Measurements from ENCODE around the gene NFATC2. TPM values are rescaled to one million over a fixed set of nuclear protein-coding genes. Genes with fewer than 3 reads are reported as not detected.

Gene NFATC2
- polyA plus RNA-seq, 1 donor from 2014 or later, result not detected

DNA sequence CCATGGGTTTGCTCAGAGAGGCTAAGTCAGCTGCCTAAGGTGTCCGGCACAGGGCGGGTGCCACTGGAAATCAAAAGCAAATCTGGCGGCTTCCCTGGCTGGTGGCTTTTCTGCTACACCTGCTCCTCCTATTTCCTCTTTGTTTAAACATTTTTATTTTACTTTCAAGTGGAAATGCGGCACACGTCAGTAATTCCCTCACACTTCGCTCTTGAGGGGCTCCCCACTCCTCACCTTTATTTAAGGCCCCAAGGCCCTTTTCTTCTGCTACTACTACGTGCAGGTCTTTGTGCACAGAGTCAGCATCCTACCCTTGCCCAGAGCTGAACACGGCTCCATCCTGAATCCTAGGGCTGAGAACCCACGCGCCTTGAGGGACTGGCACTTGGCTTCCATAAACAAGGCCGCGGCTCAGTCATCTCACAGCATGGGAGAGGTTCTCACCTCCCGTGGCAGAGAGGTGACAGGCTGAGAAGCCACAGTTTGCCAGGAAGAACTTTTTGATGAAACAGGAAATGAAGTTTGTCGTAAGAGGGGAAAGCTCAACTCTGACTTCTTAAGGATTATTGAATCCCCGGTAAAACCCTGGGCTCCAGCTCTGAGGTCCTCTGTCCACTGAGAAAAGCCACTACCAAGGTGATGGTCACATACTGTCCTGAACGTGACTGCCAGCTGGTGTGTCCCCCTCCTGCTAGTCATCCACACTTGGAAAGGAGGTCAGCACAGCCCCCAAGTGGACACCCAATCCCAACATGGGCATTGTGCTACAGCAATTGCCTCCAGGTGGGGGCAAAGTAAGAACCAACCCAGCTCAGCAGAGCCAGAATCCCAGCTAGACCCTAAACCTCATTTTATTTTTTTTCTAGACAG, 48.0 kb downstream of the NFATC2 start:
- H3K4me3 ChIP-seq (ENCODE audit: low read length), result no peak overlapping the region
- H3K27me3 ChIP-seq (ENCODE audit: insufficient read depth, low read depth, low read length), result no peaks in the 10 kb centered on the region
- H3K9ac ChIP-seq (ENCODE audit: low read length), result no peak overlapping the region
- H3K79me2 ChIP-seq (replicated peaks; ENCODE audit: insufficient read depth, low read length), result no peaks in the 10 kb centered on the region
- no peak overlapping the region for H3K27ac ChIP-seq (ENCODE audit: low read length)
- TF ChIP-seq MXI1 (conservative IDR thresholded peaks at IDR 0.05; ENCODE audit: poor library complexity, severe bottlenecking) (no peak), SMC3 (conservative IDR thresholded peaks at IDR 0.05; ENCODE audit: poor library complexity) (no peak), EZH2 (IDR thresholded peaks at IDR 0.05; ENCODE audit: borderline replicate concordance, insufficient read depth, low read length, poor library complexity, severe bottlenecking) (no peak), EP300 (conservative IDR thresholded peaks at IDR 0.05; ENCODE audit: poor library complexity, severe bottlenecking) (no peak), POLR2AphosphoS5 (IDR thresholded peaks at IDR 0.05) (no peak), RAD21 (conservative IDR thresholded peaks at IDR 0.05) (no peak), TAF1 (IDR thresholded peaks at IDR 0.05; ENCODE audit: low read depth) (no peak)
- TF ChIP-seq, protein P1, sequence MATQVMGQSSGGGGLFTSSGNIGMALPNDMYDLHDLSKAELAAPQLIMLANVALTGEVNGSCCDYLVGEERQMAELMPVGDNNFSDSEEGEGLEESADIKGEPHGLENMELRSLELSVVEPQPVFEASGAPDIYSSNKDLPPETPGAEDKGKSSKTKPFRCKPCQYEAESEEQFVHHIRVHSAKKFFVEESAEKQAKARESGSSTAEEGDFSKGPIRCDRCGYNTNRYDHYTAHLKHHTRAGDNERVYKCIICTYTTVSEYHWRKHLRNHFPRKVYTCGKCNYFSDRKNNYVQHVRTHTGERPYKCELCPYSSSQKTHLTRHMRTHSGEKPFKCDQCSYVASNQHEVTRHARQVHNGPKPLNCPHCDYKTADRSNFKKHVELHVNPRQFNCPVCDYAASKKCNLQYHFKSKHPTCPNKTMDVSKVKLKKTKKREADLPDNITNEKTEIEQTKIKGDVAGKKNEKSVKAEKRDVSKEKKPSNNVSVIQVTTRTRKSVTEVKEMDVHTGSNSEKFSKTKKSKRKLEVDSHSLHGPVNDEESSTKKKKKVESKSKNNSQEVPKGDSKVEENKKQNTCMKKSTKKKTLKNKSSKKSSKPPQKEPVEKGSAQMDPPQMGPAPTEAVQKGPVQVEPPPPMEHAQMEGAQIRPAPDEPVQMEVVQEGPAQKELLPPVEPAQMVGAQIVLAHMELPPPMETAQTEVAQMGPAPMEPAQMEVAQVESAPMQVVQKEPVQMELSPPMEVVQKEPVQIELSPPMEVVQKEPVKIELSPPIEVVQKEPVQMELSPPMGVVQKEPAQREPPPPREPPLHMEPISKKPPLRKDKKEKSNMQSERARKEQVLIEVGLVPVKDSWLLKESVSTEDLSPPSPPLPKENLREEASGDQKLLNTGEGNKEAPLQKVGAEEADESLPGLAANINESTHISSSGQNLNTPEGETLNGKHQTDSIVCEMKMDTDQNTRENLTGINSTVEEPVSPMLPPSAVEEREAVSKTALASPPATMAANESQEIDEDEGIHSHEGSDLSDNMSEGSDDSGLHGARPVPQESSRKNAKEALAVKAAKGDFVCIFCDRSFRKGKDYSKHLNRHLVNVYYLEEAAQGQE (IDR thresholded peaks at IDR 0.05; ENCODE audit: borderline replicate concordance), result no peak
- TF ChIP-seq, protein P2, sequence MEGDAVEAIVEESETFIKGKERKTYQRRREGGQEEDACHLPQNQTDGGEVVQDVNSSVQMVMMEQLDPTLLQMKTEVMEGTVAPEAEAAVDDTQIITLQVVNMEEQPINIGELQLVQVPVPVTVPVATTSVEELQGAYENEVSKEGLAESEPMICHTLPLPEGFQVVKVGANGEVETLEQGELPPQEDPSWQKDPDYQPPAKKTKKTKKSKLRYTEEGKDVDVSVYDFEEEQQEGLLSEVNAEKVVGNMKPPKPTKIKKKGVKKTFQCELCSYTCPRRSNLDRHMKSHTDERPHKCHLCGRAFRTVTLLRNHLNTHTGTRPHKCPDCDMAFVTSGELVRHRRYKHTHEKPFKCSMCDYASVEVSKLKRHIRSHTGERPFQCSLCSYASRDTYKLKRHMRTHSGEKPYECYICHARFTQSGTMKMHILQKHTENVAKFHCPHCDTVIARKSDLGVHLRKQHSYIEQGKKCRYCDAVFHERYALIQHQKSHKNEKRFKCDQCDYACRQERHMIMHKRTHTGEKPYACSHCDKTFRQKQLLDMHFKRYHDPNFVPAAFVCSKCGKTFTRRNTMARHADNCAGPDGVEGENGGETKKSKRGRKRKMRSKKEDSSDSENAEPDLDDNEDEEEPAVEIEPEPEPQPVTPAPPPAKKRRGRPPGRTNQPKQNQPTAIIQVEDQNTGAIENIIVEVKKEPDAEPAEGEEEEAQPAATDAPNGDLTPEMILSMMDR (IDR thresholded peaks at IDR 0.05; ENCODE audit: poor library complexity, severe bottlenecking), result no peak
- H3K4me2 ChIP-seq (ENCODE audit: low read length), result no peak overlapping the region
- H3F3A ChIP-seq (ENCODE audit: insufficient read depth, low read length, poor library complexity, severe bottlenecking), result no peaks in the 10 kb centered on the region
- H4K20me1 ChIP-seq (ENCODE audit: insufficient read depth), result no peaks in the 10 kb centered on the region
- no peaks in the 10 kb centered on the region for H3K9me2 ChIP-seq (ENCODE audit: insufficient read depth, low read length)
- H3K36me3 ChIP-seq (ENCODE audit: insufficient read depth, low read length), result no peaks in the 10 kb centered on the region
- no peak overlapping the region for H2AFZ ChIP-seq (ENCODE audit: low read depth, low read length)
- no peaks in the 10 kb centered on the region for H3K9me3 ChIP-seq (ENCODE audit: low read length)

DNA sequence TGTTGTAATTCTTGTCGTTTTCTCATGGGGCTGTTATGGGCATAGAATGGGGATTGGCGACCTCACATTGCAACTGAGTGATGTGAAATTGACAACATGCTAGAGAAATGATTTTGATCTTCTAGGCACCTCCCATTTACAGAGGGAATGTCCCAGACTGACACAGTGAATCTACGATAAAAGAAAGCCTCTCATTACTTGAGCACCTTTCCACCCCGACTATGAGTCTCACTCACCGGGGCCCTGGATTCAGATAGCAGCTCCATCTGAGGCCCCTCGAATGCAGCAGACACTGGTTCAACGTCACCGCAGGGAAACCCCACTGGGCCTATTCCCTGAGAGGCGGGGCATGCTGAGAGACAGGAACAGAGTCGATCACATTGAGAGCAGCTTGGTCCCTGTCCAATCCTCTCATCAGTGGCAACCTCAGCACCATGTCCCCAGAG, 49.1 kb downstream of the NFATC2 start:
- Histone ChIP-seq H3K9ac (ENCODE audit: low read length) (no peak overlapping the region), H4K20me1 (ENCODE audit: insufficient read depth) (no peaks in the 10 kb centered on the region), H3K9me2 (ENCODE audit: insufficient read depth, low read length) (no peaks in the 10 kb centered on the region), H2AFZ (ENCODE audit: low read depth, low read length) (no peak overlapping the region), H3K36me3 (ENCODE audit: insufficient read depth, low read length) (no peaks in the 10 kb centered on the region), H3F3A (ENCODE audit: insufficient read depth, low read length, poor library complexity, severe bottlenecking) (no peaks in the 10 kb centered on the region), H3K79me2 (replicated peaks; ENCODE audit: insufficient read depth, low read length) (no peaks in the 10 kb centered on the region), H3K27me3 (ENCODE audit: insufficient read depth, low read depth, low read length) (no peaks in the 10 kb centered on the region), H3K27ac (ENCODE audit: low read length) (no peak overlapping the region), H3K4me2 (ENCODE audit: low read length) (no peak overlapping the region), H3K9me3 (ENCODE audit: low read length) (no peaks in the 10 kb centered on the region), H3K4me3 (ENCODE audit: low read length) (no peak overlapping the region)
- TF ChIP-seq, protein P2 (IDR thresholded peaks at IDR 0.05; ENCODE audit: poor library complexity, severe bottlenecking), result no peak
- TF ChIP-seq EZH2 (IDR thresholded peaks at IDR 0.05; ENCODE audit: borderline replicate concordance, insufficient read depth, low read length, poor library complexity, severe bottlenecking) (no peak), TAF1 (IDR thresholded peaks at IDR 0.05; ENCODE audit: low read depth) (no peak)
